ENCODE measurements around the gene MEGF11.

The MEGF11 gene

DNA sequence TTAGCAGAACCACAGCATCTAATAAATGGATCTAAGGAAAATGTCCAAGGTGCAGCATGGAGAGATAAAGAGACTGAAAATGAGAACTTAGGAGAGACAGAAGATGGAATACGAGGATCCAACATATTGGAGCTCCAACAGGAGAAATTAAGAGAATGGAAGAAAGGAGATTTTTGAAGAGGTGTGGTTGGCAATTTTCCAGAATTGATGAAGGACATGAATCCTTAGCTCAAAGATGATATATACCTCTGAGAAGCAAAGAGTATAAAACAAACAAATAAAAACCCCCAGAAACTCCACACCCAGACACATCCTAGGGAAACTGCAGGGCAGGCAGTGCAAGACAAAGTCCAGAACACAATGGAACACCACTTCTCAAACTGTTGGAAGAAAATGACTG lies 141.2 kb downstream of the MEGF11 start:
- DNase-seq (ENCODE audit: low spot score), result no peak

DNA sequence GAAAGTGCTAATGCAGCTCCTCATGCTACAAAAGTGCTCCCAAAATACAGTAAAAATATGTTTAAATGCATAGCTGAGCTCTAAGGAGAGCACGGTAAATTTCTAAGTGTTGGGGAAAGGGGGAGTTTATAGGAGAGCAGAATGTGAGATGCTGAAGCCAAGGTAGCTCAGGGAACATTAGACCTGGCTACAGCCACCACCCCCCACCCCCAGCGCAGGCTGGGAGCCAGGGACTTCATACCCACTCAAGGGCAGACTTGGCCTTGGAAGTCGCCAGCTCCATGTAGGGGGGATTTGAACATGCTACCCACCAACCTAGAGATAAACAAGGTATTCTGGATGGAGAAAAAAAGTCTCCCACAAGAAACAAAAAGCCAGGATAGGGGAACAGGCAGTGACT lies 142.2 kb downstream of the MEGF11 start:
- DNase-seq (ENCODE audit: low spot score), result no peak

DNA sequence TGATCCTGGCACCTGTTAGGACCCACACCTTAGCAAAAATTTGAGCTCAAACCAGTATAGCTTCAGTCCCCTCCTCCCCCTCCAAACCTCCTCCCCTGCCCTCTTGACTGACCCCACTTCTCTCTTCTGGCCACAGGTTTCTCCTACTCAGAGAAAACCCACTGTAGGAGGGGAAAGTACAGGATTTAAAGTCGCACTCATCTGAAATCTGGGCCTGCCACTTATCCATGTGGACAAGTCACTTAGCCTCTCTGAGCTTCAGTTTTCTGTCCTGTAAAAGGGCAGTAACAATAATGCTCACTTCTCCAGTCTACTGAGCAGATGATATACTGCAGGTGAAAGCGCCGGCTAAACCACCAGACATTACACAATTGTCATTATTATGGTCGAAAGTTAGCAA lies 142.7 kb downstream of the MEGF11 start:
- DNase-seq (ENCODE audit: low spot score), result no peak

DNA sequence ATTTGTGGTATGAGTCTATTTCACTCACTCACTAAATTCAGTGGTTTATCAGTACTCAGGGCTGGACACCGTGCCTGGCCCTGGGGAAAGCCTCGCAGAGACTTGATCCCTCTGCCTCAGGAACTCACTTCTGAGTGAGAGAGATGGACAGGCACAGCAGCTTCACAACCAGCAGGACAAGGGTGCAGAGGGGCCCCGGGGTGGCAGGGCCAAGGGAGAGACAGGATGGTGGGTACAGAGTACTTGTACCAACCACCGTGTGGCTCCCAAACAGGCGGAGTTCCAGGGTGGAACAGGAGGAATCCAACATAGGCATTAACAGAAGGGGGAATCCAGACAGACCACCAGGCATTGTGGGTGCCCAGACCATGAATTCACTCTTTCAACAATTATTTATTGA lies 143.7 kb downstream of the MEGF11 start:
- DNase-seq (ENCODE audit: low spot score), result no peak

DNA sequence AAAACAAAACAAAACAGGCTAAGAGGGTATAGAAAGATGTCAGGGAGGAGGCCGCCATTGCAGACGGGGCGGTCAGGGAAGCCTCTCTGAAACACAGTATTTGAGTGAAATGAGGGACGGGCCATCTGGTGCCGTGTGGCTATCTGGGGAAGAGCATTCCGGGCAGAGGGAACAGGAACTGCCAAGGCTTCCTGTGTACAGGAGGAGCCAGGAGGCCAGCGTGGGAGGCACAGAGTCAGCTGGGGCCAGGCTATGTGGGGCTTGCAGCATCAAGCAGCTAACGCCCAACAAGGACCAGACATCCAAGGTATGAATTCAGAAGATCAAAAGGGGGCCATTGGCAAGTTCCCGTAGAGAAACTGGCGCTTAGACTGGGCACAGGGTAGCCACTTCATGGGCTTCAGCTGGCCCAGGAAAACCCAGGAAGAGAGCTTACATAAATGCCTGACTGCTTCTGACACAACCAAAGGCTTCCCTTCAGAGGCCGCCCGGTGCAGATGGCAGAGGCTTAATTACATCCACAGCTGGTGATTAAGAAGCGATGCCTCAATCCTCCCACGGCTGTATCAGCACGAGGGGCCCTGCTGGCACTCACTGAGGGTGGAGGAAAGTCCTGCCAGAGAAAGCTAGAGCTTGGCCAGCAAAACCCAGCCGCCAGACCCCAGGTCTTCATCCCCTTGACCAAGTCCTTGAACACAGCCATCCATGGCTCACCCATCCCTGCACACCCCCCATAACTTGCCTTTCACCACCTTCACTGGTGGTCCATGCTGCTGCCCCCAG lies 144.9 kb downstream of the MEGF11 start:
- no peak for DNase-seq (ENCODE audit: low spot score)

DNA sequence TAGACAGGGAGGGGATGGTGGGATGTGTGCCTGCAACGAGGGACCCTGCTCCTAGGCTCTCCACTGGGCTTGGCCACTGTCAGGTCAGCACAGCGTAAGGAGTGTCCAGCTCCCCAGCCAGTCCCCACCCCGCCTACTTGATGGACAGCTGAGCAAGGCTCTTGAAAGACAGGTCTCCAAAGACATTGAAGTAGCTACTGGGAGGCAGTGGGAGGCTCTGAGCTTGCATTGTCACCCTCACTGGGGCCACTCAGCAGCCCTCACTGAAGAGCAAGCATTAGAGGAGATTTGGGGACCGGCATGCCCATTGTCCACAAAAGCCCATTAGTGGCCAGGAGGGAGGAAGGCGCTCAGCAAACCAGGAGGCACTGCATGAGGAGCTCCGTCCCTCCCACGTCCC lies 146.5 kb downstream of the MEGF11 start:
- DNase-seq (ENCODE audit: low spot score), result no peak

DNA sequence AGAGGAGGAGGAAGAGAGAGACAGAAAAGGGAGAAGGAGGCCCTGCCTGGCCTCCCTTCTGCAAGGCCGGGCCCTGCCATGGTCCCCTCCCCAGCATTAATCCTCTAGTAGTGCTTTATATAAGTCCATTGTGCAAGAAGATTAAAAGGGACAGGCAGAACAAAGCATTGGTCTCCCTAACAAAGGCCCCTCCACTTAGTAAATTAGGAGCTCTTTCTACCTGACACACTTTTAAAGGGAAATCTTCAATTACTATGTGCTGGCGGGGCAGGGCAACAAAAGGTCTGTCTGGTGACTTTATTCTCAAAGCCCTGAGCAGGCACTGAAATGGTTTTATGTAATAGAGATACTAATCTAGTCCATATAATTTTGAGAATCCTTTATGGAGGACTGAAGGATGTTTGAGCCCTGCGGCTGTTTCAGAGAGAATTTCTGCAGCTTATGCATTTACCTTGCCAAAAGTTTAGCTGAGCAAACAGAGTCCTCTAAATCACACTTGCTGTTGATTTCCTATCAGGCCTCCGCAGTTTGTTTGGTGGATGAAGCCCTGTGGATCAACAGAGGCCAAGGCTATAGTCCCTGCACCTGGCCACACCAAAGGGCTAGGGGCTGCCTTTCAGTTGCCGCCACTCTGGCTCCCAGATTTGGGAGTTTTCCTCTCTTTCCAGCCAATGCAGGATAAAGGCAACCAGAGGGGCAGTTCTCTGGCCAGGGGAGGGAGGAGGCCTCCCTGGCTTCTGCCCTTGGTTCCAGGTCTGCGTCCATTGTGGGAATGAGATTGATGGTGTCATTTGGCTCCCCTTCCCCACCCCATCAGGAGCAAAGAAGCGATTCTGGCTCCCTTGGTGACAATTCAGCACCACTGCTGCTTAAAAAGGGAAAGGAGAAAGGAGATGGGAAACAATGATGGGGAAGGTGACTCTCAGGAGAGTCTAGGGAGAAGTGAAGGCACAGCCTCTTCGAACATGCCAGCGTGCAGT lies 148.0 kb downstream of the MEGF11 start:
- no peak for DNase-seq (ENCODE audit: low spot score)

DNA sequence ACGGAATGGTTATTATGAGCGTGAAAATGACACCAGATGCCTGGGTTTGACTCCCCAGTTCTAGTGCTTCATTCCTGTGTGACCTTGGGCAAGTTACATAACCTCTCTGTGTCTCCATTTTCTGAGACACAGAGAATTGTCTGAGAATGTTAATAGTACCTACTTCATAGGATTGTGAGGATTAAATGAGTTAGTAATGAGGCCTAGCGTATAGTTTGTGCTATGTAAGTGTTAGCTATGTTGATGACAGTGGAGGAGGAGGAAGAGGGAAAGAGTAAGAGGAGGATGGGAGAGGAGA lies 150.3 kb downstream of the MEGF11 start:
- no peak for DNase-seq (ENCODE audit: low spot score)

DNA sequence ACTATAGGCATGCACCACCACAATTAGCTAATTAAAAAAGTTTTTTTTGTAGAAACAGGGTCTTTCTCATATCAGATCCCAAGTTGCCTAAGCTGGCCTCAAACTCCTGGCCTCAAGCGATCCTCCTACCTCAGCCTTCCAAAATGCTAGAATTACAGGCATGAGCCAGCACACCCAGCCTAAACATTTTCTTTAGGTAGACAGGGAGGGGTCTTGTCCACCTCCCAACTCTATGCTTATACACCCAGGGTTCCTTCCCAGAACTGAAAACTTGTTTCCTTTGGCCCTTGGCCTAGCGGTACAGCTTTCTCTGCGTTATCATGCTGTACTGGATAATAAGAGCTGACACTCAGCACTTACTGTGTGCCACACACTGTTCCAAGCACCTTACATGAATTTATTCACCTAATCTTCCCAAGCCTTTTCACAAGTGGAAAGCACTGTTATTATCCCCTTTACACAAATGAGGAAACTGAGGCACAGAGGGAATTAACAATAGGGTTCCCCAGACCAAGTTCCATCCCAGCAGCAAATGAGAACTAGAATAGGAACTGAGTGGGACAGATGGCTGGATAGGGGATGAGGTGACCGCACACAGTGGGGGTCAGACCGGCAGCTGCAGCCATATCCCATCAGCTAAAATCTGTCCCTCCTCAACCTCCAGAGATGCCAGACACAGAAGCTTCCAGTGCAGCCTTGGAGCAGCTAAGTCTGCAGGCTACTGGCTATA lies 150.8 kb downstream of the MEGF11 start:
- DNase-seq (ENCODE audit: low spot score), result no peak

DNA sequence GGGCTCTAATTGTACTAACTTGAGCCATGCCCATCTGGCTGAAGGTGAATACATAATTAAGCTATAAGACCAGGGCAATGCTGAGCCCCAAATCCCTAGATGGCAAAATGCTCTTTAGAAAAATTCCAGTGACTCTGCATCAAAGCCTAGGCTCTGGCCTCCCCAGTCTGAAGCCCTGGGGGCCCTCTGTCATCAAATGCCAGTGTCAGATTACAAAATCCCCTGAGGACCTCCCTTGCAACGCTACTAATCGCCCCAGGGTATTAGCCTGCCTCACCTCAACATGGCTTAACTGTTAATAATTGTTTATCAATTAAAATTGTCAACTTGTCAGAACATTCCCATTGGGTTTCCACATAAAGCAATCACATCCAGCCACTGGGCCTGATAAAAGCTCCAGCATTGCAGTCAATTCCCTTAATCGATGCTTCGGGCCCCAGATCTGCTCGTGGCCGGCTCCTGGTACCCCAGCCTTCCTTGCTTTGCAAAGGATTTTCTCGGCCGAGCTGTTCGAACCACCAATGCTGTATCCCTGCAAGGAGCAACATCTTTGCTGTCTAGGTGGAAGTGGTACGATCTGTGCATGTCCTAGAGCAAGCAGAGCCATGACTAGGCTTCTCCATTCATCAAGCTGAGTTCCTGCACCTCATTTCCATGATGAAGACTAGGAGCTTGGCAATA lies 151.7 kb downstream of the MEGF11 start:
- no peak for DNase-seq (ENCODE audit: low spot score)

DNA sequence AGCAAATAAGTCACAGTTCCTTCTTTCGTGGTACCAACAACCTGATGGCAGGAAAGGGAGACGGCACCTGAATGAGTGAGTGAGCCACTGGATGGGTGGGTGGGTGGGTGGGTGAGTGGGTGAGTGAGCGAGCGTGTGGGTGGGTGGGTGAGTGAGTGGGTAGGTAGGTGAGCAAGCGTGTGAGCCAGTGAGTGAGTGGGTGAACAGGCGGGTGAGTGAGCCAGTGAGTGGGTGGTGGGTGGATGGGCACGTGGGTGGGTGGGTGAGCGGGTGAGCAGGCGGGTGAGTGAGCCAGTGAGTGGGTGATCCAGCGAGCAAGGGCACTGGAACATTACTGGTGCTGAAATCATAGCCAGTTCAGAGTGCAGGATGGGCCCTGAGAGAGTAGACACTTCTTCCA lies 152.8 kb downstream of the MEGF11 start:
- no peak for DNase-seq (ENCODE audit: low spot score)

DNA sequence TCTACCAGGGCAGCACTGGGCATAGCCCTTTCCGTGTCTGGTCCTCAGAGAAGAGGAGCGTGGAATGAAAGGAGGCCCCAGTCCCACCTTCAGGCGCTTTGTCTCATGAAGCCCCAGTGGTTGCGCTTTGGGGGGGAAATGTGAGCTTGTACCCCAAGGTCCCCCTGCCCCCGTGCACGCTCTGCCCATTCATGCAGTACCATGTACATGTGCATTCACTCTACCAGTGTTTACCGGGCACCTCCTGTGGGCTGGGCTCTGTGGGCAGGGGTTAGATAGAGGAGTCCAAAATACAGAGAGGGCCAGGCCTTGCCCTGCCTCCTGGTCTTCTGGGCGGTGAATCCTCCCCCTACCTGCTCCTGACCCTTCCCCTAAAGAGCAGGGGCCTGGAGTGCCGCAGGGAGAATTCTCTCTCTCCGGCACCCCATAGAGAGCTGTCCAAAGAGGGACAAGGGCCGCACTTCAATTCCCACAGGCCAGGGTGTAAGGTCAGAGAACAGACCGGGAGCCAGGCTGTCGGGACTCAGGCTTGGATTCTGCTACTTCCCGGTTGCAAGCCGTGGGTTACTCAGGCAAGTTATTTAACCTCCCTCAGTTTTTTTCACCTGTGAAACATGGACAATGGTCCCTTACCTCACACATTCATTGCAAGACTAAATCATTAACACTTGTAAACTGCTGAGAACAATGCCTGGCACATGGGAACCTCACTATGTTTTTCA lies 153.4 kb downstream of the MEGF11 start:
- DNase-seq (ENCODE audit: low spot score), result no peak

DNA sequence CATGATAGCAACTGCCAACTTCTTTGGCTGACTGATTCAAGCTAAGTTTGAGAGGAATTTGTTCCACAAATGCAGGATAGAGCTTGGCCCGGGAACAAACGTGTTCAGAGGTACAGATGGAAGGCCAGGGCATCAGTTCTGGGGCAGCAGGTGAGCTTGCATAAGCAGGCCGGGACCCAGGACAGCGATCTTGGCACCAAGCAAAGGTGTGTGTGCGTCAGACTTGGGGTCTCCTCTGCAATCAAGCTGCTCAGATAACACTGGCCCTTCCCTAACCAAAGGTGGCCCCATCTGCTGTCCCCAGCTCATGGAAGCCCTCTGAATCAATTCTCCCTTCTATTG lies 155.6 kb downstream of the MEGF11 start:
- DNase-seq (ENCODE audit: low spot score), result no peak

DNA sequence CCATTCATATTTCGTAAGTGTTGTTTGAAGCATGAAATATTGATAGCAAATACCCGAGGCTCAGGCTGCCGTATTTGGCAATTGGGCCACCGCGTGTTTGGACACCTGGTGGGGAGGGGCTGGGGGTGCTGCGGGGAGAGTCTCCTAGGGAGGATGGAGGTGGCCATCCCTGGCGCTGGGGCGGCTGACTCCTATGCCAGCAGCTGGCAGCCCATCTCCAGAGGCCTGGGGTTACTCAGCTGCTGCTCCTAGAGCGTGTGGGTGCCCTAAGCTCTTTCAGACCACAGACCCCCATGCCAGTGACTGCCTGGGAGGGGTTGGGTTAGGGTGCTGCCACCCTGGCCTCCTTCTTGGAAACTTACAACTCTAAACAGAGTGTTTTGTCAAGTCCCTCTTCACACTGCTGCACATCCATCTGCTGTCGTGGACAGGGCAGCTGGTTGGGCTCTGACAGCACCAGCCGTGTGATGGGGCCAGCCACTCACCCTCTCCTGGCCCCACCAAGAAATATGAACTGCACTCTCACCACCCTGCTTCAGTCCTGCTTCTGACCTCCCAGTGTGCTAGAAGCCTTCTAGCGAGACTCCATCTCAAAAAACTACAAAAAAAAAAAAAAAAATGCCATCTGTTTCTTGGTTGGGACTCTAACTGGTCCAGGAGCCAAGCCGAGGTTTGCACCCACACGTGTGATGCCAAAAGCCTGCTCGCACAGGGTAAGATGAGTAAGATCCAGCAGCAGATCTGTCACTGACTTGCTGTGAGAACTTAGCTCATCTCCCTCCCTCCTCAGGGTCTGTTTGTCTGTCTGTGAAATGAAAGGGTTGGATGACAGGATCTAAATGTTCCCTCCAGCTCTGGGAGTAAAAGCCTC lies 156.2 kb downstream of the MEGF11 start:
- DNase-seq (ENCODE audit: low spot score), result no peak

DNA sequence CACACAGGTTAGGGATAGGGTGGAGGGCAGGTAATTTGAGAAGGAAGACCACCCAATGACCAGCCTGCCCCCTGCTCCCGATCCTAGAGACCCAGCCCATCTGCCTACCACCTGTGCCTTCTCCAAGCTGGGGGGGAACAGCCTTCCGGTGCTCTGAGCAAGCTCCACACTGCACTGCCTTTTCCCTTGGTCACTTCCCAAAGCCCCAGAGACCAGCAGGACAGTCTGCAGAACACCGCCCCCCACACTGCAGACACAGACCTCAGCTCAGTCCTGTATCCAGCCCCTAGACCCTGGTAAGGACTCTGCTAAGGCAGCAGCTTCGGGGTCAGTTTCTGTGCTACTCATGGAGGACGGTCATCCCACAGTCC lies 156.9 kb downstream of the MEGF11 start:
- DNase-seq (ENCODE audit: low spot score), result no peak

DNA sequence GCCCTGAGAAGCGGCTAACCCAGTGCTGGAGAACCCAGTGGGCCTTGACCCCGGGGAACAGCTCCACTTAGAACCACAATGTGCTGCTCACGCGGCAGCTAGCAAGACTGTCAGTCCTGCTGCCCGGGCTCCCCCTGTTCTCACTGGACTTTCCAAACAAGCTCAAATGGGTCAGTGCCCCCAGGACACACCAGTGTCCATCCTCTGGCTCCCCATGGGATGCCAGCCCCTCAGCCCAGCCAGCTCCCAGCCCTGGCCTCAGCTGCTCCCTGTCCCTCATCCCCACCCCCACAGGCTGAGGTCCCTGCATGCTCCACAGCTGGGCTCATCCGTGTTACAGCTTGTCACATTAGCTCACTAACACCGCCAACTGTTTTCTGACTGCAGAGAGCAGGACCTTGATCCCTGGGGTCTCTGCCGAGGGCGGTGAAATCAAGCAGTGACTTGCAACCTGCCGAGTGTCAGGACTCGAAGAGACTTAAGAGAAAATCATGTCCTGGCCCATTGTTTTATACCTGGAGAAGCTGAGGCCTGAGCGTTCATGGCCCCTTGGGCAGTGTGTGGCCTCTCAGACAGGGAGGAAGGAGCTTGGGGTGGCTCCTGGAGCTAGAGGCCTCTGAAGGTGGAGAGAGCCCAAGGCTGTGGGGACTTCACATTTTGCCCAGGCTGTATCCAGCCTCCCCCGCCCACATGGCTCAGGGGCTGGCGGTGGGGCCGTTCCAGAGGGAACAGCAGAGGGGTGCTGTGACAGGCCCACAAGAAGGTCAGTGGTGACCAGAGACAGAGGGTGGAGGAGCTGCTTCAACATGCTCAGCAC lies 157.5 kb downstream of the MEGF11 start:
- no peak for DNase-seq (ENCODE audit: low spot score)

DNA sequence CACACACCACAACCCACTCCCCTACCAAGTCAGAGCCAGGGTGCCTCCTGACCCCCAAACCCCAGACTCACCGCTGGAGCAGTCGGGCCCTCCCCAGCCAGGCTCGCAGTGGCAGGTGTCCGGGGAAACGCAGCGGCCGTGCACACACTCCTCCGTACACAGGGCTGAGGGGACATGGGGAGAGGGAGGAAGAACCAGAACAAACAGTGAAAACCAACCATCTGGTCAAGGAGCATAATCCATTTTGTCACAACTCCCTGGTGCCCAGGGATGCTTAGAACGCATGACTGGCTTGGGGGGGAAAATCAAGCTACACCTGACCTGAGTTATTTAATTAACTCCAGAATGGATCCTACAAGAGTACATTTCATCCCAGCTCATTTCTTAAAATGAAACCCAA lies 159.2 kb downstream of the MEGF11 start:
- no peak for DNase-seq (ENCODE audit: low spot score)

DNA sequence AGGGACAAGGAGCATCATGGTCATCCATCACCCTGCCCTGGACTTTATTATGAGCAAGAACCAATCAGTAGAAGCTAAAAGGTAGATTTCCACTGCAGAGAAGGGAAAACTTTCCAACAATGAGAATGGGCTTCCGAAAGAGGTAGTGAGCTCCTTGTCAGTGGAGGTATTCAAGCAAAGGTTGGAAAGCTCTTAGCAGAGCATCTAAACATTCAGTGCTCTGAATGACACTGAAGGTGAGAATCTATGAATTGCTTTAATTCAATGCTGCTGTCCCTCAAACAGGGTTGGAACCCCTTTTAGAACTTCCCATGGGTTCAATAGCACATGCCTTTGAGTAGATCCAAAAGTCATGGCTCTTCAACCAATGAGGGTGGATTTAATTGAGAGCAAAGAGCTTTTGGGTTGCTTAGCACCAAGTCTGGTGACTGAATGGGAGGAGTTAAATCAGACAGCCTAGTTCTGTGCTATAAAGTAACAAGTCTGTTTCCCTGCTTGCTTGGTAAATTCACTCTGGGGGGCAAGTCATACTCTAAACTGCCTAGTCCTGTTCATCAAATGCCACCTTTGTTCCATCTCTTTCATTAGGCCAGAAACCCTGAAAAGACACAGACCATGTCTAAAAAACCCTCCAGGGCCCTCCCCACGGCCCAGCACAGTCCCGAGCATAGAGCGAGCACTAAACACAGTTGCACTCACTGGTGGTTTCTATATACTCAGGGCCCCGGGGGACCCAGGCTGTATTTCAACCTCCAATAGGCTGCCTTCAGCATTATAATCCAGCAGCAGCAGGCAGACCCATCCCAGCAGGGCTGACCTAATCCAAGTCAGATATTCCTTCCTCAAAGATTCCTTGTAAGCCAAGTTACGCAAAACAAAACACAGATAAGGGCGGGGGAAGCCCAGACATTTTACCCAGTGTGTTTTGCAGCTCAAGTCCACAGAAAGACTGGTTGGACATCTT lies 161.2 kb downstream of the MEGF11 start:
- no peak for DNase-seq (ENCODE audit: low spot score)

DNA sequence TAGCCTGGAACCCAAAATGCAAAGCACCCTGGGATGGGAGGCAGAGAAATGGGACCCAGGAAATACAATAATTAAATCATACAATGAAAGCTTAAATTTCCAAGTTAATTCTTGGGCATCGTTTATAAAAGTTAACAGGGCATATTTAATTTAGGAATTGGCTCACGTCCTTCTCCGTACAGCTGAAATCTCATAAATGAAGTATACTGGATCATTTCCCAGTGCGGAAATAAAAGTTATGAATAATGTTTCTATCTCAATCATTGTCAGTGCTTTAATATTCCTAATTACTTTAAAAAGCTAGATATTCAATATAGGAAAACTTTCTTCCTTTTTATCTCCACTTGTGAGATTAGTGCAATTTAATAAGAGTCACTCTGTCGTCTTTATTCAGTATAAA lies 164.0 kb downstream of the MEGF11 start:
- DNase-seq (ENCODE audit: low spot score), result no peak
